Measurements from ENCODE around the gene KRT74. TPM values are rescaled to one million over a fixed set of nuclear protein-coding genes. Genes with fewer than 3 reads are reported as not detected.

KRT74 gene
- total RNA-seq, 1 donor from 2014 or later: not detected

GRCh38 chr12:52521175-52521567, 52.5 kb downstream of the KRT74 start:
- DNase-seq (ENCODE audit: low read depth): no peak

DNA sequence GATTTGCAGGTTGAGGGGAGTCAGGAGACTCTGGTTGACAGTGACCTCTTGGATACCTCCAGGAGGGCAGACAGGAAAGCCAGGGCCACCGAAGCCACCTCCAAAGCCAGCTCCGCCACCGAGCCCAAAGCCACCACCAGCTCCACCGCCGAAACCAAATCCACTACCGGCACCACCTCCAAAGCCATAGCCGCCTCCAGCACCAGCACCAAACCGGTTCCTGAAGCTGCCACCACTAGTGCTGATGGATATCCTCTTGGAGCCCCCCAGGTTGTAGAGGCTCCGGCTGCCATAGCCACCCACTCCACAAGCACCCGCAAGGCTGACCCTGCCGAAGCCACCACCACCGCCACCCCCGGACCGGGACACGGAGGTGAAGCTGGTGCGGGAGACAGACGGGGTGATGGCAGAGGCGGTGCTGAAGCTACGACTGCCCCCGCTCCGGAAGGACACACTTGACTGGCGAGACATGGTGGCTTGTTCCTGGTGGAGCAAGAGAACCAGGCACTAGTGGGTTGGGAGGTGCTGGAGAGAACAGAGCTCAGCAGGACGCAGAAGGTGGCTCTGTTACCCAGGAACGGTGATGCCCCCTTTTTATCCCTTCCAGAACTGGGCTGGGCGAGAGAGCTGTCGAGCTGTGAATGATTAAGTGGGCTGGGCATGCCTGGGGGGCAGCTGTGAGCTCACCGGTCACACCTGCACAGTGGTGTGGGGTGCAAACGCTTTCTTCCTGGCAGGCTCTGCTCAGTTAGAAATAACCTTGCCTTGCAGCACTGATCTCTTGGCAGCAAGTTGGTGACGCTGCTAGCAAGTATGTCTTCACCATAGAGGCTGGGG, 53.6 kb downstream of the KRT74 start, which contains the start of gene KRT5:
TSS of gene KRT5 (minus strand) at position 569 of the 837 bp plus-strand sequence. CDS start at position 471, 98 bp downstream.
- DNase-seq (ENCODE audit: low read depth): no peak

DNA sequence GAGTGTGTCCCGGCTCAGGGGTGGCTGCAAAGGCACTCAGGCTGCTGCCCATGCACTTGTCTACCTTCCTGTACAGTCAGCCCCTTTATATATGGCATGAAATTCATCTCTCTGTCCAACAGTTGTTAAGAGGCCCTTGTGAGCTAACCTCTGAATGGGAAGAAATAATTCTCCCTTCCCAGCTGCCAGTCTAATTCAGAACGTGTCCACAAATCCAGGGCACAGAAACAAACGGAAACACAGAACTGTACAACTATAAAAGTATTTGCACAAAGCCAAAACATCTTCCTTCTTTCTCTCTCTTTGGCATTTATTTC, 54.3 kb downstream of the KRT74 start:
- DNase-seq (ENCODE audit: low read depth): no peak

DNA sequence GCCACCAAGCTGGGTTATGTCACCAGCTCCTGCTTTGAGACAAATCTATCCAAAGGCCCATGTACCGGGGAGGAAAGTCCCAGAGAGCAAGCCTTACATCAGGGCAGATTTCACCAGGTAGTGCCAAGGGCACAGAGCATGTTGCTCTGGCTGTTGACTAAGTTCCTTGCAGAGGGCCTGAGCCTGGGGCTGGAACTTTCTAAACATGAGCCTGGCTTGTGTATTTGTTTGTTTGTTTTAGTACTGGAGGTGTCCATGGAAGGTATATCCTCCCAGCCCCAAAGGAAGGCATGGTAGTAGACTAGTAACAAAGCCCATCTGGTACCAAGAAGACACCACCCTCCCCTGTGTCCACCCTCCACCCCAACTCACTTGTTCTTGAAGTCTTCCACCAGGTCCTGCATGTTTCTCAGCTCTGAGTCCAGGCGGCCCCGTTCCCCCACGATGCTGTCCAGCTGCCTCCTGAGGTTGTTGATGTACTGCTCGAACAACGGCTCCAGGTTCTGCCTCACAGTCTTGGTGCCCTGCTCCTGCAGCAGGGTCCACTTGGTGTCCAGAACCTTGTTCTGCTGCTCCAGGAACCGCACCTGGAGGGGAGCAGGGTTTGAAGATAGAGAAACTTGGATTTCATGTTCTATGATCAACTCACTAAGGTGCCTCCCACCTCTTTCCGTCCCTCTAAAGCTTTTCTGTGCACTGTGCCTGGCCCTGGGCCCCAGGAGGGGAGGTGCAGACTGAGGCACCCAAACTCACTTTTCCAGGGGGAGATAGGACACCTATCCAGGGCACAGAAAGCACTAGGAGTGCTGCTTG, 54.9 kb downstream of the KRT74 start:
- DNase-seq (ENCODE audit: low read depth): no peak

DNA sequence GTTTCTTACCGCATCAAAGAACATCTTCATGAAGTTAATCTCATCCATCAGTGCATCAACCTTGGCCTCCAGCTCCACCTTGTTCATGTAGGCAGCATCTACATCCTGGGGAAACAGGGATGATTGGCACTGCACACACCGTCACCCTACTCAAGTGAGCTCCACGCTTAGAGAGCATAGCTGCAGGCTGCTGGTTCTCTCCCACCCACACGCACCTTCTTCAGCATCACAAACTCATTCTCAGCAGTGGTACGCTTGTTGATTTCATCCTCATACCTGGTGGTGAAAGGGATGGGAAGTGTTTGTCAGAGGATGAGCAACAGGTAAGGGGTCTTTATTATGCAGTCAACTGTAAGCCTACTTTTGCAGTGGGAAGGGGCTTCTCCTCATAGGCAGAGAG, 55.8 kb downstream of the KRT74 start:
- DNase-seq (ENCODE audit: low read depth): no peak

- DNase-seq (ENCODE audit: low read depth): no peak
Observed at GRCh38 chr12:52517005-52517835, 56.4 kb downstream of the KRT74 start.

- DNase-seq (ENCODE audit: low read depth): no peak
Observed at GRCh38 chr12:52515927-52516831, 57.5 kb downstream of the KRT74 start.

Other genes starting within 250 kb of the KRT74 start
- gene KRT85, start 206.4 kb downstream of the KRT74 start, total RNA-seq: not detected in 2 replicates
- not detected in 2 replicates for gene KRT84, start 188.2 kb downstream of the KRT74 start, total RNA-seq
- gene KRT82, start 167.5 kb downstream of the KRT74 start, total RNA-seq: not detected in 2 replicates
- 0.35 TPM in 1 of 2 replicates, not detected in the other for gene KRT75, start 139.5 kb downstream of the KRT74 start, total RNA-seq
- 0.05 and 2.1 TPM in 2 replicates for gene KRT6B, start 121.7 kb downstream of the KRT74 start, total RNA-seq
- not detected in 2 replicates for gene KRT6C, start 100.0 kb downstream of the KRT74 start, total RNA-seq
- gene KRT6A, start 80.6 kb downstream of the KRT74 start, total RNA-seq: 1.4 and 116 TPM in 2 replicates
- gene KRT5, start 53.4 kb downstream of the KRT74 start, total RNA-seq: 0.70 and 10.2 TPM in 2 replicates
- not detected in 2 replicates for gene KRT71, start 20.7 kb downstream of the KRT74 start, total RNA-seq
- not detected in 2 replicates for gene KRT72, start 27.6 kb upstream of the KRT74 start, total RNA-seq
- not detected in 2 replicates for gene KRT73, start 44.7 kb upstream of the KRT74 start, total RNA-seq
- gene KRT2, start 78.4 kb upstream of the KRT74 start, total RNA-seq: not detected in 2 replicates
- gene KRT1, start 106.6 kb upstream of the KRT74 start, total RNA-seq: not detected in 2 replicates
- gene KRT77, start 129.7 kb upstream of the KRT74 start, total RNA-seq: not detected in 2 replicates
- not detected in 2 replicates for gene KRT76, start 203.5 kb upstream of the KRT74 start, total RNA-seq
- gene KRT3, start 222.3 kb upstream of the KRT74 start, total RNA-seq: not detected in 2 replicates
- not detected in 2 replicates for gene KRT4, start 240.3 kb upstream of the KRT74 start, total RNA-seq

Measured in renal cortical epithelial cell (primary cell).